Measurements from ENCODE around the gene PGBD1. TPM values are rescaled to one million over a fixed set of nuclear protein-coding genes. Genes with fewer than 3 reads are reported as not detected.

PGBD1 gene
- total and polyA plus RNA-seq, 2 of the 8 experiments (the other 6 are each of a cell fraction or from before 2014, with no cell fraction given): 2.5 to 9.2 TPM

DNA sequence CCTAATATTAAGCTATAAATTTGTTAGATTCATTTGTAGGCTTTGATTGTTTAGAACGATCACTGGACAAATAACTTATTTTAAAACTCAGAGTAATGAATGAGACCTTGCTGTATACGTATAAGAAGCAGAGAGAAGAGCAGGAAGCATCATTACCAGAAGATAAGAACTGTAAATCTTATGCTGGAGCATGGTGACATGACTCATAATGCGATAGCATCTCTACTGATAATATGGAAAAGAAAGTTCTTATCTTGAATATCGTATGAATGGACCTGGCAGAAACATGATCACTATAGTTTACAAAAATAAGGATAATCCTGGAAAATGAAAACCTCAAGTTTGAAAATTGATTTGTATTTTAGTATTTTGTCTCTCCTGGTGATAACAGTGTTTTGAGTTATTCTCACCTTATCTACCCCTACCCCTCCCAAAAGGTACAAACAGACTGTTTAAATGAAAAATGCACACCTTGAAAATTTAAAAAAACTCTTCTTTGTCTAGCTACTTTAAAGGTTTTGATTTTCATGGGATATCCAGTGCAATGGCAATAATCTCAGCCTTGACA, 16.5 kb upstream of the PGBD1 start:
- Histone ChIP-seq H2BK20ac (ENCODE audit: low read length) (no peak overlapping the region), H2BK5ac (ENCODE audit: low read depth, low read length) (no peak overlapping the region), H3K4me3 (ENCODE audit: extremely low read depth in 1 of 4, insufficient read depth in 2 of 4, low read depth in 3 of 4, low read length in 4 of 4) (no peak overlapping the region), H3K27ac (ENCODE audit: low read depth, low read length) (no peak overlapping the region), H3K79me2 (ENCODE audit: control insufficient read depth in 1 of 2, insufficient read depth in 2 of 2, low read length in 2 of 2) (peaks cover 0 to 16% of the 10 kb centered on the region in 2 experiments; a peak in 2 of 4 replicates), H3K23ac (ENCODE audit: insufficient read length) (no peak overlapping the region), H4K8ac (ENCODE audit: extremely low read depth, insufficient read depth, low read length) (no peak overlapping the region), H3K4me2 (ENCODE audit: insufficient read depth in 1 of 2, low read depth in 2 of 2, low read length in 2 of 2) (no peak overlapping the region), H2AK5ac (ENCODE audit: low read depth, low read length) (no peak overlapping the region), H3K9ac (replicated peaks in 1 of 4; ENCODE audit: extremely low read depth in 1 of 4, low read depth in 3 of 4, low read length in 3 of 4) (no peak overlapping the region), H3K18ac (ENCODE audit: extremely low read depth, low read length) (no peak overlapping the region), H3K36me3 (ENCODE audit: control insufficient read depth in 2 of 4, insufficient read depth in 4 of 4, low read length in 3 of 4) (no peaks in the 10 kb centered on the region), H2AFZ (ENCODE audit: low read length) (no peak overlapping the region), H3K56ac (replicated peaks; ENCODE audit: insufficient read length, low read depth, low read length) (no peak overlapping the region), H3K4me1 (replicated peaks in 1 of 4; ENCODE audit: control insufficient read depth in 3 of 4, insufficient read depth in 4 of 4, low read length in 3 of 4) (peaks cover 0 to 2% (median 0%) of the 10 kb centered on the region in 4 experiments; a peak in 1 of 7 replicates), H3K23me2 (ENCODE audit: low read depth, low read length) (peaks cover 2% of the 10 kb centered on the region; the same call in 1 of the 2 replicates), H4K20me1 (replicated peaks in 1 of 2; ENCODE audit: control insufficient read depth in 1 of 2, insufficient read depth in 2 of 2, low read length in 2 of 2) (no peaks in the 10 kb centered on the region), H4K5ac (ENCODE audit: insufficient read length, low read depth, low read length) (no peak overlapping the region), H3K27me3 (replicated peaks in 1 of 4; ENCODE audit: control insufficient read depth in 3 of 4, extremely low read depth in 1 of 4, insufficient read depth in 3 of 4, low read length in 3 of 4) (no peaks in the 10 kb centered on the region), H2BK15ac (ENCODE audit: low read length) (no peak overlapping the region), H2BK12ac (ENCODE audit: low read depth, low read length) (no peak overlapping the region), H4K91ac (replicated peaks; ENCODE audit: insufficient read length, low read length) (no peak overlapping the region), H3K14ac (ENCODE audit: insufficient read length) (no peak overlapping the region), H3K9me3 (ENCODE audit: insufficient read depth in 2 of 2, low read depth in 1 of 2, low read length in 1 of 2) (no peaks in the 10 kb centered on the region), H3K4ac (replicated peaks; ENCODE audit: insufficient read length, low read depth, low read length) (no peak overlapping the region), H3K79me1 (ENCODE audit: low read depth, low read length) (no peaks in the 10 kb centered on the region), H2BK120ac (replicated peaks; ENCODE audit: low read depth, low read length) (no peak overlapping the region)
- ChIA-PET POLR2A (ENCODE audit: partially characterized antibody) (interaction anchor here (0.9 to 4.3 kb wide), 4 partner anchors 14 to 134 kb away, joined by 3 to 31 read pairs (median 4); partner anchors contain the start of genes PGBD1 and ZKSCAN4), CTCF (ENCODE audit: partially characterized antibody) (interaction anchor here (0.7 kb wide), 2 partner anchors 13 to 91 kb away, joined by 3 read pairs; partner anchors contain the start of gene ZKSCAN4)
- DNase-seq (ENCODE audit: low read depth in 1 of 2, low spot score in 2 of 2) (no peak), FAIRE-seq (no peak)
- 67% methylated on average over 4 of the region's 4 CpGs; no CpG with 5 or more reads in 1 of the 2 experiments for WGBS, 2 experiments (ENCODE audit: extremely low coverage in 1 of 2, insufficient coverage in 1 of 2, insufficient read length in 1 of 2, insufficient replicate concordance in 2 of 2, low coverage in 1 of 2, low lambda C conversion rate in 2 of 2, missing lambda C conversion rate in 1 of 2)
- TF ChIP-seq CEBPB (IDR thresholded peaks at IDR 0.05; ENCODE audit: low read depth, low read length) (no peak), CHD1 (IDR thresholded peaks at IDR 0.05; ENCODE audit: low read depth, low read length) (no peak), JUN (IDR thresholded peaks at IDR 0.05; ENCODE audit: low read depth, low read length) (no peak), CBX8 (IDR thresholded peaks at IDR 0.05; ENCODE audit: borderline replicate concordance, low read depth, low read length) (no peak), RBBP5 (IDR thresholded peaks at IDR 0.05; ENCODE audit: borderline replicate concordance, low read depth, low read length) (no peak), NRF1 (IDR thresholded peaks at IDR 0.05; ENCODE audit: low read depth, low read length) (no peak), KDM5A (IDR thresholded peaks at IDR 0.05; ENCODE audit: low read length) (no peak), TAF7 (optimal IDR thresholded peaks at IDR 0.05; ENCODE audit: borderline replicate concordance, low read depth, low read length) (no peak), RNF2 (IDR thresholded peaks at IDR 0.05; ENCODE audit: borderline replicate concordance, low read depth, low read length, missing control alignments, poor library complexity, severe bottlenecking) (no peak), RAD21 (IDR thresholded peaks at IDR 0.05 in 1 of 2, conservative IDR thresholded peaks at IDR 0.05 in 1 of 2; ENCODE audit: low read depth in 2 of 2, low read length in 2 of 2) (no peak), KDM4A (IDR thresholded peaks at IDR 0.05; ENCODE audit: low read depth, low read length, severe bottlenecking) (no peak), FOSL1 (IDR thresholded peaks at IDR 0.05; ENCODE audit: insufficient read depth, low read depth, low read length) (no peak), MAFK (IDR thresholded peaks at IDR 0.05; ENCODE audit: low read depth, low read length) (no peak)

All from H1 (cell line).